T-cell (primary cell): ENCODE data around the gene HSPA2. TPM values are rescaled to one million over a fixed set of nuclear protein-coding genes. Genes with fewer than 3 reads are reported as not detected.

Experiments
- ATAC-seq, 4 experiments: fragments of 200-7000 bp in 3 of 4; fragments of 150-1000 bp in 1 of 4; cut with Tn5 transposase; replicated peaks in 1 of 4; 1 replicate in 3 of 4; 2 replicates in 1 of 4; pipeline ENCODE4 v1.10.0; 2021; ENCODE audit warnings: moderate library complexity in 3 of 4, mild to moderate bottlenecking in 2 of 4, moderate number of reproducible peaks in 1 of 4
- CTCF ChIA-PET, 2 donors: fragments of 300-600 bp; sonication (Branson Sonifier 250); formaldehyde crosslinking; loops; one replicate each; lab custom pipeline; 2022; ENCODE audit warnings: antibody characterized with exemption in 2 of 2; lab: Charles Lee
- POLR2A ChIA-PET, 2 donors: fragments of 300-600 bp; sonication (Branson Sonifier 250); formaldehyde crosslinking; loops; one replicate each; lab custom pipeline; 2022; ENCODE audit warnings: antibody characterized with exemption in 2 of 2; lab: Charles Lee
- DNase-seq, 35 experiments: peaks; one replicate each; pipeline versions ENCODE4 v3.0.0 to v3.0.0-alpha.2; 2013 to 2023
- H3K27ac ChIP-seq: one replicate; pipeline ENCODE4 v1.5.1; 2013; ENCODE audit warnings: low read length
- H3K27me3 ChIP-seq, 2 experiments: replicated peaks in 1 of 2; 1 replicate in 1 of 2; 2 replicates in 1 of 2; pipeline versions ENCODE4 v1.6.1 to v1.7.0; 2013; ENCODE audit warnings: low read length in 1 of 2, mixed read lengths in 1 of 2; ENCODE audit not compliant: control insufficient read depth in 2 of 2, insufficient read depth in 2 of 2; ENCODE audit errors: extremely low read depth in 1 of 2
- H3K36me3 ChIP-seq, 2 donors: 1 replicate in 1 of 2; 2 replicates in 1 of 2; pipeline versions ENCODE4 v1.6.1 to v1.7.0; 2013; ENCODE audit warnings: low read length in 1 of 2; ENCODE audit not compliant: control insufficient read depth in 2 of 2, insufficient read depth in 1 of 2; ENCODE audit errors: extremely low read depth in 1 of 2
- H3K4me1 ChIP-seq, 2 experiments: 1 replicate in 1 of 2; 2 replicates in 1 of 2; pipeline versions ENCODE4 v1.6.1 to v1.7.0; 2013; ENCODE audit warnings: low read length in 2 of 2, mixed read lengths in 1 of 2; ENCODE audit not compliant: insufficient read depth in 2 of 2, control insufficient read depth in 1 of 2; ENCODE audit errors: extremely low read depth in 1 of 2
- H3K4me3 ChIP-seq, 2 donors: 1 replicate in 1 of 2; 2 replicates in 1 of 2; pipeline versions ENCODE4 v1.5.1 to v1.7.0; 2013; ENCODE audit warnings: mild to moderate bottlenecking in 2 of 2, low read length in 1 of 2, moderate library complexity in 1 of 2; ENCODE audit not compliant: control insufficient read depth in 1 of 2; ENCODE audit errors: extremely low read depth in 1 of 2
- H3K9me3 ChIP-seq: 2 replicates; pipeline ENCODE4 v1.7.0; 2013
- H3K27ac Mint-ChIP-seq, 2 donors: one replicate each; pipeline ENCODE4 v1.8.0; 2020 to 2021; ENCODE audit warnings: mild to moderate bottlenecking in 2 of 2, mixed read lengths in 2 of 2
- H3K27me3 Mint-ChIP-seq, 2 donors: one replicate each; pipeline ENCODE4 v1.8.0; 2021 to 2022; ENCODE audit warnings: mixed read lengths in 2 of 2
- H3K36me3 Mint-ChIP-seq: one replicate; pipeline ENCODE4 v1.8.0; 2021; ENCODE audit warnings: mixed read lengths
- H3K4me1 Mint-ChIP-seq, 3 donors: one replicate each; pipeline ENCODE4 v1.8.0; 2020 to 2022; ENCODE audit warnings: mixed read lengths in 3 of 3, mild to moderate bottlenecking in 1 of 3
- H3K4me3 Mint-ChIP-seq, 3 donors: one replicate each; pipeline ENCODE4 v1.8.0; 2020 to 2022; ENCODE audit warnings: mild to moderate bottlenecking in 3 of 3, mixed read lengths in 3 of 3, moderate library complexity in 3 of 3
- H3K9me3 Mint-ChIP-seq, 3 donors: one replicate each; pipeline ENCODE4 v1.8.0; 2020 to 2022; ENCODE audit warnings: mixed read lengths in 3 of 3
- WGBS: methylation state at CpG from one replicate; pipeline ENCODE4 v1.1.5; 2013; ENCODE audit warnings: missing lambda C conversion rate; ENCODE audit not compliant: insufficient coverage; 5-methylcytosine and 5-hydroxymethylcytosine counted together
- total RNA-seq, 35 experiments: library from RNA in 6 of 35; stranded (reverse) in 6 of 35; fragments of 120-200 nt in 1 of 35; gene quantifications; one replicate each; pipeline versions ENCODE4 v1.2.1 to v1.2.4 and lab custom pipeline; 2013 to 2026

Gene HSPA2
- total RNA-seq, 5 donors from 2014 or later (not counting 1 experiment from before 2014, with no cell fraction given): 1.2 to 2.7 (median 2.1) TPM

DNA sequence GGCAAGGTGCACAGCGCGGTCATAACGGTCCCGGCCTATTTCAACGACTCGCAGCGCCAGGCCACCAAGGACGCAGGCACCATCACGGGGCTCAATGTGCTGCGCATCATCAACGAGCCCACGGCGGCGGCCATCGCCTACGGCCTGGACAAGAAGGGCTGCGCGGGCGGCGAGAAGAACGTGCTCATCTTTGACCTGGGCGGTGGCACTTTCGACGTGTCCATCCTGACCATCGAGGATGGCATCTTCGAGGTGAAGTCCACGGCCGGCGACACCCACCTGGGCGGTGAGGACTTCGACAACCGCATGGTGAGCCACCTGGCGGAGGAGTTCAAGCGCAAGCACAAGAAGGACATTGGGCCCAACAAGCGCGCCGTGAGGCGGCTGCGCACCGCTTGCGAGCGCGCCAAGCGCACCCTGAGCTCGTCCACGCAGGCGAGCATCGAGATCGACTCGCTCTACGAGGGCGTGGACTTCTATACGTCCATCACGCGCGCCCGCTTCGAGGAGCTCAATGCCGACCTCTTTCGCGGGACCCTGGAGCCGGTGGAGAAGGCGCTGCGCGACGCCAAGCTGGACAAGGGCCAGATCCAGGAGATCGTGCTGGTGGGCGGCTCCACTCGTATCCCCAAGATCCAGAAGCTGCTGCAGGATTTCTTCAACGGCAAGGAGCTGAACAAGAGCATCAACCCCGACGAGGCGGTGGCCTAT is 875 bp downstream of the HSPA2 start:
- H3K27ac Mint-ChIP-seq: peak overlapping the region in 1 of 2 donors; percentile 28
- H3K4me3 Mint-ChIP-seq: peak overlapping the region; percentile 96 to 98 (median 97)
- Histone ChIP-seq H3K27ac (no peak overlapping the region), H3K27me3 (peaks cover 0 to 23% of the 10 kb centered on the region in 2 experiments), H3K36me3 (no peaks in the 10 kb centered on the region), H3K4me3 (peak overlapping the region; percentile 36 to 69), H3K4me1 (peaks cover 8 to 41% of the 10 kb centered on the region in 2 experiments), H3K9me3 (no peaks in the 10 kb centered on the region)
- DNase-seq (peak in 14 of 35 experiments; percentile 2 to 48 (median 10)), ATAC-seq (no peak)
- H3K9me3 Mint-ChIP-seq: no peaks in the 10 kb centered on the region
- H3K27me3 Mint-ChIP-seq: peaks cover 0 to 8% of the 10 kb centered on the region in 2 donors
- CTCF ChIA-PET: interaction anchor here in 1 of 2 donors (0.7 kb wide), 1 partner anchor 9 kb away, joined by 3 read pairs; no protein-coding TSS in a partner anchor
- peaks cover 29 to 44% (median 35%) of the 10 kb centered on the region in 3 donors for H3K4me1 Mint-ChIP-seq
- peaks cover 4% of the 10 kb centered on the region for H3K36me3 Mint-ChIP-seq
- POLR2A ChIA-PET: interaction anchor here (0.5 to 0.6 kb wide), 3 partner anchors 36 to 489 kb away, joined by 3 to 8 read pairs (median 3); no protein-coding TSS in a partner anchor
- WGBS: 36% methylated on average over 73 of the region's 73 CpGs

GRCh38 chr14:64541972-64542835 is 1.7 kb downstream of the HSPA2 start:
- Mint-ChIP-seq H3K9me3 (no peaks in the 10 kb centered on the region), H3K4me3 (peak overlapping the region; percentile 96 to 98 (median 97)), H3K36me3 (peaks cover 4% of the 10 kb centered on the region), H3K27me3 (peaks cover 0 to 8% of the 10 kb centered on the region in 2 donors), H3K4me1 (peaks cover 29 to 44% (median 35%) of the 10 kb centered on the region in 3 donors), H3K27ac (peak overlapping the region; percentile 29 to 61)
- WGBS: 22% methylated on average over 44 of the region's 61 CpGs
- no peaks in the 10 kb centered on the region for H3K36me3 ChIP-seq
- ChIA-PET CTCF (interaction anchor here (0.7 to 1.4 kb wide), 4 partner anchors 8 to 76 kb away, joined by 3 to 4 read pairs (median 3); no protein-coding TSS in a partner anchor), POLR2A (interaction anchor here in 1 of 2 donors (0.6 to 0.7 kb wide), 2 partner anchors 37 to 39 kb away, joined by 3 read pairs; no protein-coding TSS in a partner anchor)
- peaks cover 0 to 23% of the 10 kb centered on the region in 2 experiments for H3K27me3 ChIP-seq
- ATAC-seq (no peak), DNase-seq (peak in 3 of 35 experiments; percentile 5 to 31 (median 14))
- no peaks in the 10 kb centered on the region for H3K9me3 ChIP-seq
- peaks cover 8 to 41% of the 10 kb centered on the region in 2 experiments for H3K4me1 ChIP-seq
- H3K27ac ChIP-seq: no peak overlapping the region
- H3K4me3 ChIP-seq: peak overlapping the region; percentile 36 to 69

DNA sequence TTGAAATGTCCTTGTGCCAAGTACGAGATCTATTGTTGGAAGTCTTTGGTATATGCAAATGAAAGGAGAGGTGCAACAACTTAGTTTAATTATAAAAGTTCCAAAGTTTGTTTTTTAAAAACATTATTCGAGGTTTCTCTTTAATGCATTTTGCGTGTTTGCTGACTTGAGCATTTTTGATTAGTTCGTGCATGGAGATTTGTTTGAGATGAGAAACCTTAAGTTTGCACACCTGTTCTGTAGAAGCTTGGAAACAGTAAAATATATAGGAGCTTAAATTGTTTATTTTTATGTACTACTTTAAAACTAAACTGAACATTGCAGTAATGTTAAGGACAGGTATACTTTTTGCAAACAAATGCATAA is 2.3 kb downstream of the HSPA2 start:
- H3K4me1 ChIP-seq: peaks cover 8 to 41% of the 10 kb centered on the region in 2 experiments
- Mint-ChIP-seq H3K27ac (peak overlapping the region; percentile 29 to 61), H3K4me1 (peaks cover 29 to 44% (median 35%) of the 10 kb centered on the region in 3 donors), H3K4me3 (peak overlapping the region; percentile 96 to 98 (median 97)), H3K36me3 (peaks cover 4% of the 10 kb centered on the region), H3K9me3 (no peaks in the 10 kb centered on the region), H3K27me3 (peaks cover 0 to 8% of the 10 kb centered on the region in 2 donors)
- no peak overlapping the region for H3K4me3 ChIP-seq
- ATAC-seq (no peak), DNase-seq (no peak)
- no peaks in the 10 kb centered on the region for H3K9me3 ChIP-seq
- H3K27me3 ChIP-seq: peaks cover 0 to 23% of the 10 kb centered on the region in 2 experiments
- whole genome bisulfite sequencing: no CpG with 5 or more reads among the region's 4 CpGs
- POLR2A ChIA-PET: interaction anchor here in 1 of 2 donors (0.7 kb wide), 1 partner anchor 40 kb away, joined by 3 read pairs; no protein-coding TSS in a partner anchor
- no peaks in the 10 kb centered on the region for H3K36me3 ChIP-seq
- CTCF ChIA-PET: interaction anchor here (0.7 to 1.4 kb wide), 4 partner anchors 9 to 77 kb away, joined by 3 to 4 read pairs (median 3); no protein-coding TSS in a partner anchor
- no peak overlapping the region for H3K27ac ChIP-seq

- Mint-ChIP-seq H3K4me3 (no peak overlapping the region), H3K36me3 (peaks cover 4% of the 10 kb centered on the region), H3K4me1 (peaks cover 30 to 40% (median 37%) of the 10 kb centered on the region in 3 donors), H3K27ac (no peak overlapping the region), H3K27me3 (peaks cover 0 to 8% of the 10 kb centered on the region in 2 donors), H3K9me3 (no peaks in the 10 kb centered on the region)
- no peaks in the 10 kb centered on the region for H3K9me3 ChIP-seq
- H3K27ac ChIP-seq: no peak overlapping the region
- peaks cover 0 to 23% of the 10 kb centered on the region in 2 experiments for H3K27me3 ChIP-seq
- no peak overlapping the region for H3K4me3 ChIP-seq
- DNase-seq (no peak), ATAC-seq (no peak)
- ChIA-PET CTCF (interaction anchor here in 1 of 2 donors (0.6 kb wide), 1 partner anchor 225 kb away, joined by 3 read pairs; no protein-coding TSS in a partner anchor), POLR2A (interaction anchor here in 1 of 2 donors (0.5 to 0.7 kb wide), 2 partner anchors 30 to 48 kb away, joined by 3 to 4 read pairs; no protein-coding TSS in a partner anchor)
- WGBS: no CpG with 5 or more reads among the region's 5 CpGs
- no peaks in the 10 kb centered on the region for H3K36me3 ChIP-seq
- H3K4me1 ChIP-seq: peaks cover 11 to 34% of the 10 kb centered on the region in 2 experiments
Observed at GRCh38 chr14:64544607-64545312, 4.2 kb downstream of the HSPA2 start.

- H3K36me3 Mint-ChIP-seq: no peaks in the 10 kb centered on the region
- Histone ChIP-seq H3K36me3 (no peaks in the 10 kb centered on the region), H3K27me3 (peaks cover 0 to 3% of the 10 kb centered on the region in 2 experiments), H3K4me3 (no peak overlapping the region), H3K27ac (no peak overlapping the region), H3K9me3 (no peaks in the 10 kb centered on the region), H3K4me1 (peaks cover 7 to 13% of the 10 kb centered on the region in 2 experiments)
- peaks cover 15 to 18% (median 16%) of the 10 kb centered on the region in 3 donors for H3K4me1 Mint-ChIP-seq
- ATAC-seq (no peak), DNase-seq (no peak)
- no peaks in the 10 kb centered on the region for H3K9me3 Mint-ChIP-seq
- ChIA-PET POLR2A (no interaction called here), CTCF (interaction anchor here in 1 of 2 donors (1.0 kb wide), 1 partner anchor 9 kb away, joined by 5 read pairs; the partner anchor contains the start of gene HSPA2)
- WGBS: no CpG with 5 or more reads among the region's 1 CpG
- H3K4me3 Mint-ChIP-seq: peak overlapping the region; percentile 26 to 55 (median 54)
- H3K27me3 Mint-ChIP-seq: peaks cover 0 to 8% of the 10 kb centered on the region in 2 donors
- no peak overlapping the region for H3K27ac Mint-ChIP-seq
Observed at GRCh38 chr14:64549016-64549415, 8.5 kb downstream of the HSPA2 start.
